ENCODE data around the gene FAM131A. TPM values are rescaled to one million over a fixed set of nuclear protein-coding genes. Genes with fewer than 3 reads are reported as not detected.

Gene FAM131A
- total RNA-seq, 4 donors from 2014 or later: 13.2 to 42.6 (median 36.8) TPM

- Histone ChIP-seq H3K27ac (peak overlapping the region; percentile 83 to 90), H3K4me3 (peak overlapping the region; percentile 82 to 94), H3K27me3 (no peaks in the 10 kb centered on the region), H3K4me1 (peaks cover 0 to 5% of the 10 kb centered on the region in 2 donors), H3K9me3 (no peaks in the 10 kb centered on the region), H3K36me3 (no peaks in the 10 kb centered on the region)
- DNase-seq: no peak
- TF ChIP-seq, protein P1, sequence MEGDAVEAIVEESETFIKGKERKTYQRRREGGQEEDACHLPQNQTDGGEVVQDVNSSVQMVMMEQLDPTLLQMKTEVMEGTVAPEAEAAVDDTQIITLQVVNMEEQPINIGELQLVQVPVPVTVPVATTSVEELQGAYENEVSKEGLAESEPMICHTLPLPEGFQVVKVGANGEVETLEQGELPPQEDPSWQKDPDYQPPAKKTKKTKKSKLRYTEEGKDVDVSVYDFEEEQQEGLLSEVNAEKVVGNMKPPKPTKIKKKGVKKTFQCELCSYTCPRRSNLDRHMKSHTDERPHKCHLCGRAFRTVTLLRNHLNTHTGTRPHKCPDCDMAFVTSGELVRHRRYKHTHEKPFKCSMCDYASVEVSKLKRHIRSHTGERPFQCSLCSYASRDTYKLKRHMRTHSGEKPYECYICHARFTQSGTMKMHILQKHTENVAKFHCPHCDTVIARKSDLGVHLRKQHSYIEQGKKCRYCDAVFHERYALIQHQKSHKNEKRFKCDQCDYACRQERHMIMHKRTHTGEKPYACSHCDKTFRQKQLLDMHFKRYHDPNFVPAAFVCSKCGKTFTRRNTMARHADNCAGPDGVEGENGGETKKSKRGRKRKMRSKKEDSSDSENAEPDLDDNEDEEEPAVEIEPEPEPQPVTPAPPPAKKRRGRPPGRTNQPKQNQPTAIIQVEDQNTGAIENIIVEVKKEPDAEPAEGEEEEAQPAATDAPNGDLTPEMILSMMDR (IDR thresholded peaks at IDR 0.05): no peak
- no peak for TF ChIP-seq POLR2A (IDR thresholded peaks at IDR 0.05)
- intact Hi-C loops (cut with DNase I; ENCODE audit: low total_unique reads): loop anchor here (5.0 kb wide), 1 partner anchor 53 kb away; no protein-coding TSS in a partner anchor
Observed at GRCh38 chr3:184299488-184300377, 37.7 kb upstream of the FAM131A start.

DNA sequence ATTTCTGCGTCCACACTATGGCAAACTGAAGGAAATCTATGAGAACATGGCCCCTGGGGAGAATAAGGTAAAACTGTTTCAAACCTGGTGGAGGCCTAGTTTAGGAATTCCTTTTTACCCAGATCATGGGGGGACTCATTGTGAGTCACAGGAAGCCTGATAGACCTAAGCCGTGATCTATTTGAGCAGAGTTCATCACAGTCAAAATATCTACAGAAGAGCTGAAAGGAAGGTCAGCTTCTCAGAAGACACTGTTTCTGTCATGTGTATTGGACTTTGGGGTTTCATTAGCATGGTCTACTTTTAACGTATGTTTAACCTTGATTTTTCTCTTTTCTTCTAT, 37.1 kb upstream of the FAM131A start:
- Histone ChIP-seq H3K9me3 (no peaks in the 10 kb centered on the region), H3K27me3 (no peaks in the 10 kb centered on the region), H3K27ac (no peak overlapping the region), H3K4me1 (peaks cover 0 to 5% of the 10 kb centered on the region in 2 donors), H3K4me3 (no peak overlapping the region), H3K36me3 (no peaks in the 10 kb centered on the region)
- intact Hi-C loops (cut with DNase I; ENCODE audit: low total_unique reads): loop anchor here (5.0 kb wide), 1 partner anchor 52 kb away; no protein-coding TSS in a partner anchor
- DNase-seq: no peak
- TF ChIP-seq, protein P1 (IDR thresholded peaks at IDR 0.05): no peak
- TF ChIP-seq POLR2A (IDR thresholded peaks at IDR 0.05): no peak

GRCh38 chr3:184305577-184305976, 31.8 kb upstream of the FAM131A start:
- TF ChIP-seq POLR2A (IDR thresholded peaks at IDR 0.05): no peak
- TF ChIP-seq, protein P1 (IDR thresholded peaks at IDR 0.05): peak in 2 of 4 experiments; percentile 13 to 16
- Histone ChIP-seq H3K9me3 (no peaks in the 10 kb centered on the region), H3K27me3 (no peaks in the 10 kb centered on the region), H3K4me1 (no peaks in the 10 kb centered on the region), H3K36me3 (no peaks in the 10 kb centered on the region), H3K4me3 (no peak overlapping the region), H3K27ac (no peak overlapping the region)
- intact Hi-C loops (cut with DNase I; ENCODE audit: low total_unique reads): no loop called here
- no peak for DNase-seq

- H3K4me1 ChIP-seq: no peaks in the 10 kb centered on the region
- DNase-seq: no peak
- no peaks in the 10 kb centered on the region for H3K27me3 ChIP-seq
- H3K36me3 ChIP-seq: no peaks in the 10 kb centered on the region
- H3K4me3 ChIP-seq: no peak overlapping the region
- intact Hi-C loops (cut with DNase I; ENCODE audit: low total_unique reads): no loop called here
- H3K27ac ChIP-seq: no peak overlapping the region
- TF ChIP-seq POLR2A (IDR thresholded peaks at IDR 0.05): no peak
- TF ChIP-seq, protein P1 (IDR thresholded peaks at IDR 0.05): no peak
- H3K9me3 ChIP-seq: no peaks in the 10 kb centered on the region
Observed at GRCh38 chr3:184306341-184306972, 30.9 kb upstream of the FAM131A start.

- Histone ChIP-seq H3K4me3 (no peak overlapping the region), H3K4me1 (no peaks in the 10 kb centered on the region), H3K27ac (no peak overlapping the region), H3K27me3 (no peaks in the 10 kb centered on the region), H3K9me3 (no peaks in the 10 kb centered on the region), H3K36me3 (no peaks in the 10 kb centered on the region)
- intact Hi-C loops (cut with DNase I; ENCODE audit: low total_unique reads): no loop called here
- TF ChIP-seq POLR2A (IDR thresholded peaks at IDR 0.05): no peak
- TF ChIP-seq, protein P1 (IDR thresholded peaks at IDR 0.05): no peak
- no peak for DNase-seq
Observed at GRCh38 chr3:184307915-184308314, 29.5 kb upstream of the FAM131A start.
